Activated T-cell treated with anti-CD3 and anti-CD28 coated beads for 1 hour (primary cell): ENCODE data around the gene EZR.

ENCODE experiments used
- DNase-seq: peaks from one replicate; pipeline ENCODE4 v3.0.0-alpha.2; 2020; ENCODE audit warnings: low read depth

Gene EZR

DNA sequence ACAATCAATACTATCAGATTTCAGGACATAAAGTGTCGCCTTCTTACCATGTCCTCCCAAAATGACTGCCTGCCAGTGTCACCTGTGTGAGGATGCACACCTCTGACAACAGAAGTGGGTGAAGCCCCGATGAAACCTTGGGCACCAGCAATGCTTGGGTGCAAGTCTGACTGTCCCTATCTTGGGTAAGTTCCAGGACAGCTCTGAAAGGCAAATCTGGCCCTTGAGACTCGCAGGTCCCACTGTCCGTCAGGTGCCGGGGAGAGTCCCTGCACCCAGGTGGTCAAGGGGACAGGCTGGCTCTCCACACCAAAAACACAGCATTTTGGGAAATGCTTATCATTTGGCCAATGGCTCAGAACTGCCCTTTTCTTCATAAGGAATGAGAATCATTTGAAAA is 43.3 kb downstream of the EZR start:
- DNase-seq: no peak

- DNase-seq: no peak
These were observed 44.3 kb downstream of the EZR start for GRCh38 chr6:158774717-158775449.

GRCh38 chr6:158773581-158774449 is 45.4 kb downstream of the EZR start:
- no peak for DNase-seq

DNA sequence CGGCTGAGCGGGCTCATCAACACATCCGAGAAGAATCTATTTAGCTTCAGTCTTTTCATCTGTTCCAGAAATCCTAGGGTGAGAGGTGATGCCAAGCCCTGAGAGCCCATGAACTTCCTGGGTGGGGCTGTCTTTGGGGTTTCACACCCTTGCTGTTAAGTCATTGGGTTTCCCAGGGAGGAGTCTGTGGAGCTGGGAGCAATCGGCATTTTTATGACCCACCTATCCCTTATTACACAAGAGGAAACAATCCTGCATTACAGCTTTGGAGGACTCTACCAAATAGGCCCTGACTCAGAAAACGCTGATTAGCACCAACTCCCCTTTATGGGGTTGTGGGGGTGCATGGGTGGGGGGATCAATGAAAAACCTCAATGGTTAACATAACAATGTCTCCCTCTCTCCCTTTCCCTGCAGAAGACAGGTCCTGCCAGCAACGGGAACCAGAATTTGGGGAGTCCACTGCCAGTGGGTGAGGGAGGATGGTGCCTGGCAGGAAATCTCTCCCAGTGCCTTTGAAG is 46.3 kb downstream of the EZR start:
- no peak for DNase-seq

DNA sequence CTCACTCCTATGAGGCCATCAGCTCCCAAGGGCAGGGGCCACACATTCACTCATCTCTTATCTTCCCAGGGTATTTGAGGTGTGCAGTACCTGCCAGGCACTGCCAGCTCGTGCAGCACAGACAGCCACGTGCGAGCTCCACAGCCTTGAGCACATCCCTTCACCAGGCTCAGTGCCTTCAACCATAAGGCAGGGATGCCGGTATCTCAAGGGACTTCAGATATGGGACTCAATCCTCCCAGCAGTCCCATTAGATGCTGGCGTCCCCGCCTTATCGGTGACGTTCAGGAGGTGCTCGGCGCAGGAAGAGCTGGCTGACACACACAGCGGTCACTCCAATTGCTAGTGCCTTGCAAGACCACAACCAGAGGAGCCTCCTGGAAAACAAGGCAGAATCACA is 47.0 kb downstream of the EZR start:
- no peak for DNase-seq

GRCh38 chr6:158771399-158772152 is 47.6 kb downstream of the EZR start:
- no peak for DNase-seq

GRCh38 chr6:158770533-158771330 is 48.4 kb downstream of the EZR start:
- no peak for DNase-seq

DNA sequence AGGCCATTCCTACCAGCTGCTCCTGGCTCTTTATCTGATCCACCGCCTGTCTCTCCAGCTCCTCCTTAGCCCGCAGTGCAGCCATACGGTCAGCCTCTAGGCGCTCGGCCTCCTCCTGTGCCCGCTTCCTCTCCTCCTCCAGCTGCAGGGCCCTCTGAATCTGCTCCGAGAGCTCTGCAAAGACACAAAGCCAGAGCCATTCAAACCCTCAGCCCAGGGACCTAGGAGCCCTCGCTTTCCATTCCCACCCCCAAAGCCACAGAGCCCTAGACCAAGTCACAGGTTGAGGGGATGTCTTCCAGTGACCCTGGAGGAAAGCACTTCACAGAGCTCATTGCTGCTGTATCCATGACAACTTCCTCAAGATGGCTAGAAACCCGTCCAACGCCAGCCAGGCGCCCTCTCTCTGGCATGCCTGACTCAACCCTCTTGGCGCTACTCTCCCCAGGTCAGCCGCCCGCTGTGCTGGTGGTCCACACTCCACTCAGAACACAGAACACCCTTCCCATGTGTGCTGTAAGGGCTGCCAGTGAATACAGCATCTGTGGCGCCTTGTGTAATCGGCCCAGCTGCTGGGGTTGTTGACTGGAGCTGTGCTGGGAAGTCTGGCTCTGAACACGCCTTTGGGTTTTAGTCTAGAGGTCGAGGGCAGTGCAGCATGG is 49.3 kb downstream of the EZR start:
- no peak for DNase-seq

DNA sequence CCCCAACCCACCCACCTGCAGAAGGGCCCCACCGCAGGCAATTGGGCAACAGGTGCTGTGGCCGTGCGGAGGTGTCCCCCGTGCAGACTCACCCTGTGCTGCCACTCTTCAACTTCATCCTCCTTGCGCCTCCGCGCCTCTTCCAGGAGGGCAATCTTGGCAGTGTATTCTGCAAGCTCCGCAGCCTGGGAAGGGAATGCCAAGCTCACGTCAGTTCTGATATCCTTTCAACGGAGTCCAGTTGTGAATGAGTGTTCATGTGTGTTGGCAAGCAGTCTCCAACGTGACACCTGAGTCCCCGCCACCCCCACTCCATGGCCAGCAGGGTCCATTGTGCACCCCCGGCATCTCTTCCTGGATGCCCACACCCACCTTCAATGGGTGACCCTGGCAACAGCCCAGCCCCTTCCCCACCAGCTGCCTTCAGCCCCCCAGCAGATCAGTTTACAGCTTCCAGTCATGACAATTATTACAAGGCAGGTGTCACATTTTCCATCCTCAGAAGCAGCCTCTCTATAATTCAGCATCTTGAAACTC is 49.9 kb downstream of the EZR start:
- DNase-seq: no peak

DNA sequence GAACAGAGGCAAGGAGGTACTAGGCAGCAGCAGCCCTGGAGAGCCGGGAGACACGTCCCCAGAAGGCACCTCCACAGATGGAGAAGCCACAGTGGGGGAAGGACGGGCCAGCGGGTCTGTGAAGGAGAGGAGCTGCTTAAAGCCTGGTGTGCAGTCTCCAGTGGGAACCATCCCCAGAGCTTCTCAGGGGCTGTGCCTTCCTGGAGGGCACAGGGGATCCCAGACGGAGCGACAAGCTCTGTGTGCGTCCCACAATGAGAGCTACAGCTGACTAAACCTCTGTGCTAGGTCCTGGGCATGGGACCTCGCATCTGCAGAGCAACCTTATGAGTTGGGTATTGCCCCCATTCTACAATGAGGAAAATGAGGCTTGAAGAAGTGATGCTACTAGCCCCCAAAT is 50.7 kb downstream of the EZR start:
- no peak for DNase-seq

- no peak for DNase-seq
These were observed 51.5 kb downstream of the EZR start for GRCh38 chr6:158767709-158768108.

DNA sequence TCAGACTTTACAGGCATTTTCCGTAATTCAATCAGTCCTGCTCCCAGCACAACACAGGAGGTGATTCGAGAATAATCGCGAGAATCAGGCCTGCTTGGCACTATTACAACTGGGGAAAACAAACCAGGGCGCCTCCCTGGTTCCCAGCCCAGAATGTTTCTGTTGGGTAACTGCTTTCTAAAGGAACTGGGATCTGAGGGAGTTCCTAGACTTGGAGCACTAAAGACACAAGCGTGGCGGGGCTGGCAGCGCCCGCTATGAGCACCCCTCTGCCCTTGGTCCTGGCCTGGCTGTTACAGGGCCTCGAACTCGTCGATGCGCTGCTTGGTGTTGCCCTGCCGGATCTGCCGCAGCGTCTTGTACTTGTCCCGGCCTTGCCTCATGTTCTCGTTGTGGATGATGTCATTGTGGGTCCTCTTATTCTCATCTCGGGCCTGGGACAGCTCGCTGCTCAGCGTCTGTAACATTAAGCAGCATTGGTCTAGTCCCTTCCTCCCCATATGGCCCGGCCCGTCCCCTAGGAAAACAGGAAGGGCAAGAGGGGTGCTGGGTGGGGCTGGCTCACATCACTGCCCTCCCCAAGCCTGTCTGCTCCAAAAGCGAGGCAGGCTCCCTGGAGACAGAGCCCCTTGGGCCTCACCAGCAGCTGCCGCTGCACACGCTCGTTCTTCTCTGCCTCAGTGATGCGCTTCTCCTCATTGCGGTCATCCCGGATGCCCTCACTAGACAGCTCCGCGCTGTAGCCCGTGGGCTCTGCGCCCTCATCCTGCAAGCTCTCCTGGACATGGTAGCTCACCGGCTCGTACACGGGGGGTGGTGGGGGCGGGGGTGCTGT is 52.3 kb downstream of the EZR start:
- no peak for DNase-seq

DNA sequence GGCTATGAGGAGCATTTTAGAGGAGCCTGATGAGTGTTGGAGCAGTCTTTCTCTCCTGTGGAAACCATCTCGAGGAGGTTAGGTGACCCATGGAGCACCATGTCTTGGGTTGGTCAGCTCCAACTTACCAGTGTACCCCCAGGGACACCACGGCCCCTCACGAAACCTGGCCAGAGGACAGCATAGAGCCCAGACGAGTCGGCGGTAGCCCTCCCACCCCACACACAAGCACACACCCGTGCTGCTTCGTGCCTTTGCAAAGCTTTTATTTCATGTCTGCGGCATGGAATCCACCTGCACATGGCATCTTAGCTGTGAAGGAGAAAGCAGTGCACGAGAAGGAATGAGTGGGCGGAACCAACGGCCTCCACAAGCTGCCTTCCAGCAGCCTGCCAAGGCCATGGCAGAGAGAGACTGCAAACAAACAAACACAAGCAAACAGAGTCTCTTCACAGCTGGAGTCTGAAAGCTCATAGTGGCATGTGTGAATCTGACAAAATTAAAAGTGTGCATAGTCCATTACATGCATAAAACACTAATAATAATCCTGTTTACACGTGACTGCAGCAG is 53.6 kb downstream of the EZR start:
- no peak for DNase-seq

DNA sequence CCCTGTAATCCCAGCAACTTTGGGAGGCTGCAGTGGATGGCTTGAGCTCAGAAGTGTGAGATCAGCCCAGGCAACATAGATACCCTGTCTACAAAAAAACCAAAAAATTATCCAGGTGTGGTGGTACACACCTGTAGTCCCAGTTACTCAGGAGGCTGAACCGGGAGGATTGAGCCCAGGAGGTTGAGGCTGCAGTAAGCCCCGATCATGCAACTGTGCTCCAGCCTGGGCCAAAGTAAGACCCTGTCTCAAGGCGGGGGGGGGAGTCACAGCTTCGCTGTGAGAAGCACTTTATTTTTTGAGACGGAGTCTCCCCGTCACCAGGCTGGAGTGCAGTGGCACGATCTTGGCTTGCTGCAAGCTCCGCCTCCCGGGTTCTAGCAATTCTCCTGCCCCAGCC is 54.2 kb downstream of the EZR start:
- no peak for DNase-seq

- DNase-seq: no peak
These were observed 54.9 kb downstream of the EZR start for GRCh38 chr6:158764183-158764849.

DNA sequence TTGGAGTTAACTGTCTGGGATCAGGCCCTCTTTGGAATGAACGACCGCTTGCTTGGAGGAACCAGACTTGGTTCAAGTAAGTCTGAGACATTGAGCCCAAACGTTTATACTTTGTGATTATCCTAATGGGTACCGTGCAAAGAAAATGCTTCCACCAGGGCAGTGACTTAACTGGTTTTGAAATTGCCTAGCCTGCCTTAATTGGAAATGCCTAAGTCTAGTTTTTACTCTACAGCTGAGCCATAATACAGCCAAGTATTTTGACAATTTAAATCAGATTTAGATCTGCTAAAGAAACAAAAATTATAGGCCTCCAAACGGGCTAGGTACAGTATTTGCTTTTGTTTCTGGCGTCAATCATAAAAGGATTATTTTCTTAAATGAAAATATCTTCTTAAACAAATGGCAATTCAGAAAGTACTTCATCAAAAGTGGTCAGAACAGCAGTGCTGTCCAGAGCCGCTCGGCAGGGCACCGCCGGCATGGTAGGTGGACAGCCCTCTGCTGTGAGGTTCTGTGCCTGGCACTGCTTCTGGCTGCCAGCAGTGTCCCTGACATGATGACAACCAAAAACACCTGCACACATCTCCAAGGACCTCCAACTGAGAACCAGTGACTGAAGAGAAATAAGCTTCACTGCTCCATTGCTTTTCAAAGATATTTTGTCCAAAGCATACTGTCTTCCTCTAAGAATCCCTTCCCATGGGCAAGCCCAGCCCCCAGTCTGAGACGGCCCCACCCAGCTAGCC is 55.6 kb downstream of the EZR start:
- DNase-seq: no peak

DNA sequence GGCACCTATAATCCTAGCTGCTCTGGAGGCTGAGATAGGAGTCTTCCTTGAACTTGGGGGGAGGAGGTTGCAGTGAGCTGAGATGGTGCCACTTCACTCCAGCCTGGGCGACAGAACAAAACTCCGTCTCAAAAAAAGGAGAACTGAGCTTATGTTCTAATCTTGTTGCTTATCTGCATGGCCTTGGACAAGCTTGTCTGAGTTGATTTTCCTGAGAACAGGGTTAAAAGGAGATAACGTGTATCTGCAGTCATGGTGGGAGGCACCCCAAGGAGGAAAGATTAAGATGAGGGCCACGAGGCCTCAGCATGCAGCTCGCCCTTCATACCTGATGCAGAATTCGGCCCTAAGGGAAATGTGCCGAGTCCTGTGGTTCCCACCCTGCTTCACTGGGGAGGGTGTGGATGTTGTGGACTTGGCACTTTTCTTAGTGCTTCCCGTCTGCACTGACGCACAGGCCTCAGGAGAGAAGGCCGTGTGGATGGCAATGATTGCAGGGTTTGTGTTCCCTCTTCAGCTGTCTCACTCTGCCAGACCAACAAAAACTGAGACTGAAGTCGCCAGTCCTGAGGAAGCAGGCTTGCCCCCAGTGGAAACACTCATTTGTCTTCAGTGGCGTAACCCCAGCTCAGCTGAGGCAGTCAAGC is 56.3 kb downstream of the EZR start:
- DNase-seq: no peak

GRCh38 chr6:158761746-158762145 is 57.4 kb downstream of the EZR start:
- DNase-seq: no peak
